NCI-H1048 (cell line): ENCODE measurements around the gene HCK.
"Not testable (repeated sequence)": the region's sequence is repeated elsewhere in the genome, so short reads cannot be mapped to it uniquely, and the experiment has no call there.

Experiments used
- DNase-seq: peaks from one replicate; lab custom pipeline; 2025; lab: John Stamatoyannopoulos, UW

HCK gene

GRCh38 chr20:32108814-32109391 lies 56.9 kb downstream of the HCK start:
- DNase-seq: no peak

GRCh38 chr20:32109392-32110172 lies 57.5 kb downstream of the HCK start, which contains the start of gene TM9SF4:
Gene TM9SF4 (plus strand): TSS chr20:32109714. CDS start chr20:32109741, 27 bp downstream.
- DNase-seq: peak; percentile 70

GRCh38 chr20:32110173-32110704 lies 58.2 kb downstream of the HCK start:
- DNase-seq: no peak

GRCh38 chr20:32110727-32111126 lies 58.7 kb downstream of the HCK start:
- no peak for DNase-seq

- DNase-seq: no peak
These were observed 59.2 kb downstream of the HCK start for GRCh38 chr20:32111156-32111686.

GRCh38 chr20:32111753-32112152 lies 59.7 kb downstream of the HCK start:
- DNase-seq: no peak

GRCh38 chr20:32112841-32113240 lies 60.8 kb downstream of the HCK start:
- DNase-seq: no peak

- DNase-seq: no peak
These were observed 61.7 kb downstream of the HCK start for GRCh38 chr20:32113591-32114260.

- no peak for DNase-seq
These were observed 62.4 kb downstream of the HCK start for GRCh38 chr20:32114305-32114960.

- no peak for DNase-seq
These were observed 63.2 kb downstream of the HCK start for GRCh38 chr20:32115211-32115767.

GRCh38 chr20:32116079-32116521 lies 64.1 kb downstream of the HCK start:
- no peak for DNase-seq

- DNase-seq: not testable (repeated sequence)
These were observed 64.8 kb downstream of the HCK start for GRCh38 chr20:32116796-32117195.

GRCh38 chr20:32118427-32118826 lies 66.4 kb downstream of the HCK start:
- DNase-seq: not testable (repeated sequence)

- no peak for DNase-seq
These were observed 67.7 kb downstream of the HCK start for GRCh38 chr20:32119734-32120133.

- DNase-seq: not testable (repeated sequence)
These were observed 69.9 kb downstream of the HCK start for GRCh38 chr20:32121908-32122307.

- no peak for DNase-seq
These were observed 71.0 kb downstream of the HCK start for GRCh38 chr20:32123088-32123487.

GRCh38 chr20:32124916-32125454 lies 72.9 kb downstream of the HCK start:
- DNase-seq: no peak

- no peak for DNase-seq
These were observed 73.5 kb downstream of the HCK start for GRCh38 chr20:32125506-32125905.

- DNase-seq: no peak
These were observed 74.9 kb downstream of the HCK start for GRCh38 chr20:32126919-32127318.

GRCh38 chr20:32127347-32127746 lies 75.3 kb downstream of the HCK start:
- DNase-seq: no peak

GRCh38 chr20:32128167-32128566 lies 76.1 kb downstream of the HCK start:
- DNase-seq: no peak
